Measurements from ENCODE around the gene RNF13.

GRCh38 chr3:149806171-149806778, 6.7 kb upstream of the RNF13 start:
- no peak for TF ChIP-seq CTCF (IDR thresholded peaks at IDR 0.05)
- no peak for TF ChIP-seq POLR2A (IDR thresholded peaks at IDR 0.05)
- TF ChIP-seq POLR2AphosphoS5 (IDR thresholded peaks at IDR 0.05): no peak

Measured in breast epithelium (tissue), 3 donors.